HK-2 (cell line): ENCODE results near the gene CLIP3.
"Not testable (repeated sequence)": the region's sequence is repeated elsewhere in the genome, so short reads cannot be mapped to it uniquely, and the experiment has no call there.

Source experiments
- DNase-seq: peaks from one replicate; pipeline ENCODE4 v3.0.0-alpha.2; 2018; ENCODE audit not compliant: unreplicated experiment

The CLIP3 gene

DNA sequence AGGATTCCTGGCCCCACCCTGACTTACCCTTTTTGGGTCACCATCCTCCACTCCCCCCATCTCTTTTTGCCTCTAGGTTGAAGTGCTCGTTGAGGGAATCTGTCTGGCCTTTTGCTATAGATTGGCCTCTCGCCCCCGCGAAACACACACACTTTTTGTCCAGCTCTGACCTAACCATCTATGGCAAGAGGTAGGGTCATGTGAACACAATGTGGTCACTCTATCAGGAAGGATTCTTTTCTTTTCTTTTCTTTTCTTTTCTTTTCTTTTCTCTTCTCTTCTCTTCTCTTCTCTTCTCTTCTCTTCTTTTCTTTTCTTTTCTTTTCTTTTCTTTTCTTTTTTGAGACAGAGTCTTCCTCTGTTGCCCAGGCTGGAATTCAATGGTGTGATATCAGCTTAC, 51.7 kb downstream of the CLIP3 start:
- not testable (repeated sequence) for DNase-seq

- no peak for DNase-seq
Measured at GRCh38 chr19:35978832-35979365, 53.8 kb downstream of the CLIP3 start.

DNA sequence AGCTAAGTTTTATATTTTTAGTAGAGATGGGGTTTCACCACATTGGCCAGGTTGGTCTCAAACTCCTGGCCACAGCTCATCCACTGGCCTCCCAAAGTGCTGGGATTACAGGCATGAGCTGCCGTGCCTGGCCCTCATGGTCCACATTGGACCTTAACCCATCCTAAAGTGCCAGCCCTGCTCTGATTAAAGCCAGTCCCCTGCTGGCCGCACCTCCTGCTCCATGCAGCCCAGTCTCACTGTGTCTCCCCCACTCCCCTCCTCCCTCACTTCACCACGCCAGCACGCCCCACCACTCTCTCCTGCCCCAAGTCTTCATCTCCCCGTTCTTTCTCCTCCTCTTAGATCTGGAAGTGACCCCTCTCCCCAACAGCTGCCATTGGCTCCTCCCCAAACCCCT, 54.4 kb downstream of the CLIP3 start:
- no peak for DNase-seq

DNA sequence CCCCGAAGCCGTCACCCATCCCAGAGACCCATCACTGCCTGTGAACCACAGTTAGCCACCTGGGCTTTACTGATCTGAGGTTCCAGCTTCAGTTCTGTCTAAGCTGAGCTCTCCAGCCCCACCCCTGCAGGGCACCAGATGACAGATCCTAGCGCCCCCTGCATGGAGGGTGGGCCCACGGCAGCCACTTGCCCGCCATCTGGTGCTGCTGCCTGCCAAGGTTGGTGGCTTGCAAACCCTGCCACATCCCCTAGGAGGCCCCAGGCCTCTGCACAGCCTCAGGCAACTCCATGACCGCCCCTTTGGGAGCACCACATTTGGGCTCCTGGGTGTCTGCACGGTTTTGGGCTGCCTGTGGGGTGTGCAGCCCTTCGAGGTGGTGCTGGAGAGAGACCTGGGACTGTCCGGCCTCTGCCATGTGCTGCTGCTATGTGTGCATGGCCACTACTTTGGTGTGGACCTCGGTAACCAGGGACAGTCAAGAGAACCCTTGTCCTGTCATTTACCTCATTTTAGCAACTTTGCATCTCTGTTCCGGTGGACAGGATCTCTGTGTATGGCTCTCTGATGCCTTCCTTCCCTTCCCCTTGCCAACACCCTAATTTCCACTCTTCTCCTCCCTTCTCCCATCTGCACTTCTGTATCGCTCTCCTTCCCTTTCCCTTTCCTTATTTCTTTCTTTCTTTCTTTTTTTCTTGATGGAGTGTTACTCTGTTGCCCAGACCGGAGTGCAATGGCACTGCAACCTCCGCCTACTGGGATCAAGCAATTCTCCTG, 55.0 kb downstream of the CLIP3 start:
- no peak for DNase-seq

- no peak for DNase-seq
Measured at GRCh38 chr19:35975608-35976214, 57.0 kb downstream of the CLIP3 start.

GRCh38 chr19:35973487-35973886, 59.2 kb downstream of the CLIP3 start:
- DNase-seq: no peak

DNA sequence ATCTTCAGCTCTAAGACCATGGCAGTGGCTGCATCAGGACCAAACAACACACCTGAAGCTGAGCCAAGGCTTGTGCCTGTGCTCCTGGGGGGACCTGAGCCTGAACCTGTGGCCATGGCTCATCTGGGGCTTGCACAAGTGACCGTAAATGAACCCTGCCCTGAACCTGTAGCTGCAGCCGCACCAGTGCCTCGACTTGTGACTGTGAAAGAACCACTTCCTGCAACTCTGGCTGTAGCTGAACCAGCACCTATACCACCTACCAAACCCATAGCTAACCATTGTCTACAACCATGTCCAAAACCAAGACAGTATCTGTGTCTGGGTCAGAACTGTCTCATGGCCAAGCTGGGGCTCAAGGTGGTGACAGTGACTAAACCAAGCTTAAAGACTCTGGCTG, 65.9 kb downstream of the CLIP3 start:
- no peak for DNase-seq
